Gastrocnemius medialis (tissue), 4 donors: ENCODE data around the gene SLC11A2. TPM values are rescaled to one million over a fixed set of nuclear protein-coding genes. Genes with fewer than 3 reads are reported as not detected.

ENCODE experiments used
- ATAC-seq, 2 donors: fragments of 150-250 bp; one replicate each; pipeline ENCODE4 v1.9.1; 2016
- DNase-seq, 2 donors: peaks; one replicate each; pipeline ENCODE4 v3.0.0-alpha.2; 2019
- H3K27ac ChIP-seq, 4 donors: fragments of 200-600 bp; sonication (generic); 1 replicate in 1 of 4; 2 replicates in 3 of 4; pipeline ENCODE4 v1.5.1; 2016 to 2018; ENCODE audit warnings: mild to moderate bottlenecking in 2 of 4, moderate library complexity in 1 of 4
- H3K27me3 ChIP-seq, 3 donors: fragments of 200-600 bp; sonication (generic) in 2 of 3; 1 replicate in 1 of 3; 2 replicates in 2 of 3; pipeline versions ENCODE4 v1.5.1 to v1.6.0; 2016 to 2019; ENCODE audit warnings: mild to moderate bottlenecking in 1 of 3, moderate library complexity in 1 of 3
- H3K36me3 ChIP-seq, 2 donors: fragments of 200-600 bp; sonication (generic) in 1 of 2; one replicate each; pipeline ENCODE4 v1.5.1; 2017 to 2018
- H3K4me1 ChIP-seq, 2 donors: fragments of 200-600 bp; sonication (generic) in 1 of 2; one replicate each; pipeline ENCODE4 v1.5.1; 2016 to 2017; ENCODE audit warnings: mild to moderate bottlenecking in 2 of 2
- H3K4me3 ChIP-seq, 4 donors: fragments of 200-600 bp; sonication (generic) in 3 of 4; 1 replicate in 1 of 4; 2 replicates in 3 of 4; pipeline ENCODE4 v1.5.1; 2016 to 2019; ENCODE audit warnings: mild to moderate bottlenecking in 2 of 4
- H3K9me3 ChIP-seq, 3 donors: fragments of 200-600 bp; sonication (generic) in 2 of 3; 1 replicate in 1 of 3; 2 replicates in 2 of 3; pipeline ENCODE4 v1.5.1; 2016 to 2019
- CTCF ChIP-seq, 5 experiments: fragments of 450-650 bp in 3 of 5; fragments of 200-600 bp in 2 of 5; sonication (generic) in 2 of 5; IDR thresholded peaks in 4 of 5; conservative IDR thresholded peaks in 1 of 5; 1 replicate in 4 of 5; 2 replicates in 1 of 5; pipeline ENCODE4 v1.5.1; 2016 to 2019; ENCODE audit warnings: antibody characterized with exemption in 5 of 5, mild to moderate bottlenecking in 3 of 5, moderate library complexity in 3 of 5
- POLR2A ChIP-seq, 2 donors: fragments of 450-650 bp; IDR thresholded peaks; one replicate each; pipeline ENCODE4 v1.6.1; 2017; ENCODE audit warnings: antibody characterized with exemption in 2 of 2, mild to moderate bottlenecking in 2 of 2, moderate library complexity in 2 of 2
- in situ Hi-C, 4 donors: fragments of 200-750 bp; cut with MboI; loops; one replicate each; pipeline versions ENCODE4 v1.15.0 to v1.8.0; 2017; ENCODE audit warnings: low sequenced_read_pairs in 4 of 4
- intact Hi-C: fragments of 100-400 bp; cut with DNase I; formaldehyde crosslinking; loops from one replicate; pipeline ENCODE4 v1.15.1; 2023; ENCODE audit warnings: low total_unique reads
- total RNA-seq, 4 donors: library from RNA; depleted of rRNA; stranded (reverse); fragments of >200 nt; gene quantifications; one replicate each; pipeline versions ENCODE4 v1.1.0 to v1.2.3, GENCODE V29; 2016

The SLC11A2 gene
- total RNA-seq: 10 to 100 TPM; 24.0 to 65.4 (median 47.0) TPM

GRCh38 chr12:51025836-51026638 lies at the start of gene SLC11A2:
Gene SLC11A2 (minus strand): TSS chr12:51026384. CDS start chr12:51010728, 15,656 bp downstream.
- DNase-seq: peak; percentile 97 to 98
- intact Hi-C loops (loop anchor here (2.0 kb wide), 4 partner anchors 23 to 261 kb away; partner anchors contain the start of genes ATF1 and LETMD1), in situ Hi-C loops (loop anchor here in 1 of 4 donors (10.0 kb wide), 1 partner anchor 101 kb away; a partner anchor contains a TSS)
- Histone ChIP-seq H3K27ac (peak within 1 kb of the TSS; percentile 93 to 100 (median 97)), H3K27me3 (no peaks in the 10 kb centered on the region), H3K36me3 (no peaks in the 10 kb centered on the region), H3K9me3 (no peaks in the 10 kb centered on the region), H3K4me3 (peak within 1 kb of the TSS; percentile 72 to 97 (median 90)), H3K4me1 (peaks cover 27 to 33% of the 10 kb centered on the region in 2 donors)
- peak in 2 of 5 experiments; percentile 6 to 27 for TF ChIP-seq CTCF (IDR thresholded peaks at IDR 0.05 in 4 of 5, conservative IDR thresholded peaks at IDR 0.05 in 1 of 5)
- TF ChIP-seq POLR2A (IDR thresholded peaks at IDR 0.05): peak; percentile 79 to 88
- ATAC-seq: peak; percentile 74

GRCh38 chr12:51075390-51075789 lies 49.2 kb upstream of the SLC11A2 start:
- Histone ChIP-seq H3K4me1 (peaks cover 38 to 40% of the 10 kb centered on the region in 2 donors), H3K4me3 (no peak overlapping the region), H3K27me3 (no peaks in the 10 kb centered on the region), H3K36me3 (peaks cover 0 to 20% of the 10 kb centered on the region in 2 donors), H3K27ac (peak overlapping the region in 1 of 4 donors; percentile 53), H3K9me3 (no peaks in the 10 kb centered on the region)
- ATAC-seq: peak; percentile 30 to 53
- intact Hi-C loops (no loop called here), in situ Hi-C loops (no loop called here)
- no peak for DNase-seq
- TF ChIP-seq POLR2A (IDR thresholded peaks at IDR 0.05) (no peak), CTCF (IDR thresholded peaks at IDR 0.05 in 4 of 5, conservative IDR thresholded peaks at IDR 0.05 in 1 of 5) (no peak)

- DNase-seq (no peak), ATAC-seq (no peak)
- Histone ChIP-seq H3K4me1 (peaks cover 24 to 30% of the 10 kb centered on the region in 2 donors), H3K4me3 (no peak overlapping the region), H3K27ac (no peak overlapping the region), H3K9me3 (no peaks in the 10 kb centered on the region), H3K27me3 (no peaks in the 10 kb centered on the region), H3K36me3 (peaks cover 0 to 42% of the 10 kb centered on the region in 2 donors)
- in situ Hi-C loops (no loop called here), intact Hi-C loops (no loop called here)
- no peak for TF ChIP-seq CTCF (IDR thresholded peaks at IDR 0.05 in 4 of 5, conservative IDR thresholded peaks at IDR 0.05 in 1 of 5)
- TF ChIP-seq POLR2A (IDR thresholded peaks at IDR 0.05): no peak
Observed at GRCh38 chr12:51071663-51072062, 45.5 kb upstream of the SLC11A2 start.

- DNase-seq (peak; percentile 61 to 79), ATAC-seq (peak; percentile 89 to 94)
- TF ChIP-seq CTCF (IDR thresholded peaks at IDR 0.05 in 4 of 5, conservative IDR thresholded peaks at IDR 0.05 in 1 of 5): no peak
- TF ChIP-seq POLR2A (IDR thresholded peaks at IDR 0.05): no peak
- no peak overlapping the region for H3K4me3 ChIP-seq
- peaks cover 0 to 59% of the 10 kb centered on the region in 2 donors for H3K36me3 ChIP-seq
- intact Hi-C loops (no loop called here), in situ Hi-C loops (no loop called here)
- peak overlapping the region; percentile 52 to 67 (median 56) for H3K27ac ChIP-seq
- peaks cover 8 to 13% of the 10 kb centered on the region in 2 donors for H3K4me1 ChIP-seq
- H3K27me3 ChIP-seq: no peaks in the 10 kb centered on the region
- no peaks in the 10 kb centered on the region for H3K9me3 ChIP-seq
Observed at GRCh38 chr12:51070004-51070403, 43.8 kb upstream of the SLC11A2 start.
